ENCODE measurements around the gene TRAPPC3L. TPM values are rescaled to one million over a fixed set of nuclear protein-coding genes. Genes with fewer than 3 reads are reported as not detected.

TRAPPC3L gene
- total and polyA plus RNA-seq, 2 of the 13 experiments (the other 11 are each of a cell fraction or from before 2014, with no cell fraction given) = not detected

- TF ChIP-seq, protein P1, sequence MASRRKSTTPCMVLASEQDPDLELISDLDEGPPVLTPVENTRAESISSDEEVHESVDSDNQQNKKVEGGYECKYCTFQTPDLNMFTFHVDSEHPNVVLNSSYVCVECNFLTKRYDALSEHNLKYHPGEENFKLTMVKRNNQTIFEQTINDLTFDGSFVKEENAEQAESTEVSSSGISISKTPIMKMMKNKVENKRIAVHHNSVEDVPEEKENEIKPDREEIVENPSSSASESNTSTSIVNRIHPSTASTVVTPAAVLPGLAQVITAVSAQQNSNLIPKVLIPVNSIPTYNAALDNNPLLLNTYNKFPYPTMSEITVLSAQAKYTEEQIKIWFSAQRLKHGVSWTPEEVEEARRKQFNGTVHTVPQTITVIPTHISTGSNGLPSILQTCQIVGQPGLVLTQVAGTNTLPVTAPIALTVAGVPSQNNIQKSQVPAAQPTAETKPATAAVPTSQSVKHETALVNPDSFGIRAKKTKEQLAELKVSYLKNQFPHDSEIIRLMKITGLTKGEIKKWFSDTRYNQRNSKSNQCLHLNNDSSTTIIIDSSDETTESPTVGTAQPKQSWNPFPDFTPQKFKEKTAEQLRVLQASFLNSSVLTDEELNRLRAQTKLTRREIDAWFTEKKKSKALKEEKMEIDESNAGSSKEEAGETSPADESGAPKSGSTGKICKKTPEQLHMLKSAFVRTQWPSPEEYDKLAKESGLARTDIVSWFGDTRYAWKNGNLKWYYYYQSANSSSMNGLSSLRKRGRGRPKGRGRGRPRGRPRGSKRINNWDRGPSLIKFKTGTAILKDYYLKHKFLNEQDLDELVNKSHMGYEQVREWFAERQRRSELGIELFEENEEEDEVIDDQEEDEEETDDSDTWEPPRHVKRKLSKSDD (CRISPR knock-in tag; IDR thresholded peaks at IDR 0.05; ENCODE audit: low read depth) = peak; percentile 90
- TF ChIP-seq ZIK1 (CRISPR knock-in tag; IDR thresholded peaks at IDR 0.05; ENCODE audit: borderline replicate concordance, low read depth) (peak; percentile 89; the same call in 1 of the 2 replicates), MED13 (CRISPR knock-in tag; IDR thresholded peaks at IDR 0.05) (no peak; the same call in 1 of the 2 replicates), ZNF616 (CRISPR knock-in tag; IDR thresholded peaks at IDR 0.05; ENCODE audit: low read depth) (0 out of 2 replicates have a peak, but pooled peaks have one; percentile 59), ZNF672 (CRISPR knock-in tag; IDR thresholded peaks at IDR 0.05) (no peak), ZNF383 (CRISPR knock-in tag; IDR thresholded peaks at IDR 0.05; ENCODE audit: borderline replicate concordance) (no peak; the same call in 1 of the 2 replicates), MLXIP (CRISPR knock-in tag; IDR thresholded peaks at IDR 0.05; ENCODE audit: borderline replicate concordance) (0 out of 2 replicates have a peak, but pooled peaks have one; percentile 47), ESRRA (CRISPR knock-in tag; IDR thresholded peaks at IDR 0.05; ENCODE audit: low read depth) (peak; percentile 86), SMYD3 (CRISPR knock-in tag; IDR thresholded peaks at IDR 0.05) (peak; percentile 92; the same call in 1 of the 2 replicates), HES4 (CRISPR knock-in tag; IDR thresholded peaks at IDR 0.05; ENCODE audit: borderline replicate concordance) (0 out of 2 replicates have a peak, but pooled peaks have one; percentile 46), TOE1 (CRISPR knock-in tag; IDR thresholded peaks at IDR 0.05) (peak; percentile 85), ZBTB43 (CRISPR knock-in tag; conservative IDR thresholded peaks at IDR 0.05) (0 out of 2 replicates have a peak, but pooled peaks have one; percentile 47), ZNF772 (CRISPR knock-in tag; IDR thresholded peaks at IDR 0.05) (peak; percentile 78; the same call in 1 of the 2 replicates), SOX13 (IDR thresholded peaks at IDR 0.05) (no peak), SOX13 (CRISPR knock-in tag; conservative IDR thresholded peaks at IDR 0.05 in 1 of 2, IDR thresholded peaks at IDR 0.05 in 1 of 2) (peak in 1 of 2 experiments; percentile 55; a peak in 2 of 4 replicates), KDM4B (CRISPR knock-in tag; IDR thresholded peaks at IDR 0.05) (peak; percentile 40; the same call in 1 of the 2 replicates), ZNF558 (CRISPR knock-in tag; IDR thresholded peaks at IDR 0.05; ENCODE audit: borderline replicate concordance) (no peak; the same call in 1 of the 2 replicates), NFKBIZ (CRISPR knock-in tag; IDR thresholded peaks at IDR 0.05) (peak; percentile 87; the same call in 1 of the 2 replicates), ZNF446 (CRISPR knock-in tag; IDR thresholded peaks at IDR 0.05) (peak; percentile 71), ZSCAN12 (CRISPR knock-in tag; IDR thresholded peaks at IDR 0.05) (no peak), RCOR2 (CRISPR knock-in tag; IDR thresholded peaks at IDR 0.05) (peak; percentile 51; the same call in 1 of the 2 replicates), SALL1 (CRISPR knock-in tag; IDR thresholded peaks at IDR 0.05) (peak; percentile 95)
Observed at GRCh38 chr6:116570856-116571682, 25.6 kb upstream of the TRAPPC3L start, which contains the start of gene RWDD1 (continued).

Measured in HepG2 (cell line).